COR-L47 (cell line): ENCODE data around the gene SCFD2.

Experiments used
- DNase-seq: peaks from one replicate; lab custom pipeline; 2025; lab: John Stamatoyannopoulos, UW

Gene SCFD2

GRCh38 chr4:52983563-52984303 lies 382.1 kb downstream of the SCFD2 start:
- DNase-seq: peak; percentile 72

- DNase-seq: no peak
These were observed 382.9 kb downstream of the SCFD2 start for GRCh38 chr4:52982946-52983340.

- peak; percentile 42 for DNase-seq
These were observed 383.5 kb downstream of the SCFD2 start for GRCh38 chr4:52982255-52982945.

GRCh38 chr4:52979821-52980590 lies 385.9 kb downstream of the SCFD2 start:
- no peak for DNase-seq

- no peak for DNase-seq
These were observed 386.8 kb downstream of the SCFD2 start for GRCh38 chr4:52979020-52979419.

GRCh38 chr4:52977252-52977651 lies 388.6 kb downstream of the SCFD2 start:
- DNase-seq: no peak

- DNase-seq: no peak
These were observed 389.2 kb downstream of the SCFD2 start for GRCh38 chr4:52976523-52977230.

- no peak for DNase-seq
These were observed 397.2 kb downstream of the SCFD2 start for GRCh38 chr4:52968691-52969090.

- no peak for DNase-seq
These were observed 397.6 kb downstream of the SCFD2 start for GRCh38 chr4:52968241-52968640.

- DNase-seq: no peak
These were observed 399.1 kb downstream of the SCFD2 start for GRCh38 chr4:52966781-52967180.

GRCh38 chr4:52966172-52966571 lies 399.7 kb downstream of the SCFD2 start:
- no peak for DNase-seq

- DNase-seq: no peak
These were observed 401.2 kb downstream of the SCFD2 start for GRCh38 chr4:52964561-52965101.

- DNase-seq: no peak
These were observed 401.9 kb downstream of the SCFD2 start for GRCh38 chr4:52964011-52964410.

- no peak for DNase-seq
These were observed 403.1 kb downstream of the SCFD2 start for GRCh38 chr4:52962721-52963120.

- no peak for DNase-seq
These were observed 404.0 kb downstream of the SCFD2 start for GRCh38 chr4:52961666-52962412.

GRCh38 chr4:52959541-52959940 lies 406.3 kb downstream of the SCFD2 start:
- no peak for DNase-seq

GRCh38 chr4:52957835-52958631 lies 407.8 kb downstream of the SCFD2 start:
- DNase-seq: peak; percentile 33

- peak; percentile 92 for DNase-seq
These were observed 408.6 kb downstream of the SCFD2 start for GRCh38 chr4:52957220-52957686.

GRCh38 chr4:52956691-52957090 lies 409.2 kb downstream of the SCFD2 start:
- no peak for DNase-seq

- DNase-seq: no peak
These were observed 411.2 kb downstream of the SCFD2 start for GRCh38 chr4:52954560-52955170.
